GM12874 (cell line): ENCODE data around the gene TMEM250.

Experiments
- TF ChIP-seq, protein P1 (sequence below): IDR thresholded peaks from 2 replicates; pipeline ENCODE4 v1.5.1; 2011; ENCODE audit warnings: low read depth, mild to moderate bottlenecking, control low read depth, low read length, moderate library complexity; ENCODE audit not compliant: insufficient read depth

The TMEM250 gene

DNA sequence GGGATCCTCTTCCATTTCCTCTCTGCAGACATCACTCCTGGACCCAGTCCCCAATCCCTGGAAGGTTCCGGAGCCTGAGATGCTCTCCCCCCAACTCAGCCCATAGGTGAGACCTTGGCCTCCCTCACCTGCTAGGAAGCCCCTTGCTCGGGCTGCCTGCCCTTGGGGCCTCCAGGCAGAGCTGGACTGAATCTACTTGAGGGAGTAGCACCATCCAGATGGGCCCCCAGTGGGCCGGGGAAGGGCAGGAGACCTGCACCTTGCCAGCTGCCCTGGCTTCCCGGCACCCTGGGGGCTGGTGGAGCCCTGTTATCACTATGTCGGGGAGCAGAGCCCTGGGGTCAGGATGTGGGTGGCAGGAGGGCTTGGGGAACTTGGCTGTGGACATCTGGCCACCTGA, 26.9 kb upstream of the TMEM250 start:
- TF ChIP-seq, protein P1, sequence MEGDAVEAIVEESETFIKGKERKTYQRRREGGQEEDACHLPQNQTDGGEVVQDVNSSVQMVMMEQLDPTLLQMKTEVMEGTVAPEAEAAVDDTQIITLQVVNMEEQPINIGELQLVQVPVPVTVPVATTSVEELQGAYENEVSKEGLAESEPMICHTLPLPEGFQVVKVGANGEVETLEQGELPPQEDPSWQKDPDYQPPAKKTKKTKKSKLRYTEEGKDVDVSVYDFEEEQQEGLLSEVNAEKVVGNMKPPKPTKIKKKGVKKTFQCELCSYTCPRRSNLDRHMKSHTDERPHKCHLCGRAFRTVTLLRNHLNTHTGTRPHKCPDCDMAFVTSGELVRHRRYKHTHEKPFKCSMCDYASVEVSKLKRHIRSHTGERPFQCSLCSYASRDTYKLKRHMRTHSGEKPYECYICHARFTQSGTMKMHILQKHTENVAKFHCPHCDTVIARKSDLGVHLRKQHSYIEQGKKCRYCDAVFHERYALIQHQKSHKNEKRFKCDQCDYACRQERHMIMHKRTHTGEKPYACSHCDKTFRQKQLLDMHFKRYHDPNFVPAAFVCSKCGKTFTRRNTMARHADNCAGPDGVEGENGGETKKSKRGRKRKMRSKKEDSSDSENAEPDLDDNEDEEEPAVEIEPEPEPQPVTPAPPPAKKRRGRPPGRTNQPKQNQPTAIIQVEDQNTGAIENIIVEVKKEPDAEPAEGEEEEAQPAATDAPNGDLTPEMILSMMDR = no peak

DNA sequence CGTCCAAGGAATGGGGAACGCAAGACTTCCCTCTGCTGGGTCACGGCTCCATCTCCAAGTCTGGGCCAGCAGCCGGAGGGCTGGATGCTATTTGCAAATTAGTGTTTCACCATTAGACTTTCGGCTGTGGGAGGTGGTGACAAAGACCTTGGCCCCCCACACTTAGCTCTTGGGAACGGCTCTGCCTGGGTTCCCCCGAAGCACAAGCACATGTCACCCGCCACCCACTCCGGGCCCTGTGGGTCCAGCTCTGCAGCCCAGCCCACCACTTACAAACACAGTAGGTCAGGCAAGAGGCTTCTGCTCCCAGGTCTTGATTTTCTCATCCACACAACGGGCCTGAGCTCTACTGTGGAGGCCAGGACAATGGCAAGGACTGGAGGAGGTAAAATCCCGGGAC, 25.8 kb upstream of the TMEM250 start:
- TF ChIP-seq, protein P1 = no peak

DNA sequence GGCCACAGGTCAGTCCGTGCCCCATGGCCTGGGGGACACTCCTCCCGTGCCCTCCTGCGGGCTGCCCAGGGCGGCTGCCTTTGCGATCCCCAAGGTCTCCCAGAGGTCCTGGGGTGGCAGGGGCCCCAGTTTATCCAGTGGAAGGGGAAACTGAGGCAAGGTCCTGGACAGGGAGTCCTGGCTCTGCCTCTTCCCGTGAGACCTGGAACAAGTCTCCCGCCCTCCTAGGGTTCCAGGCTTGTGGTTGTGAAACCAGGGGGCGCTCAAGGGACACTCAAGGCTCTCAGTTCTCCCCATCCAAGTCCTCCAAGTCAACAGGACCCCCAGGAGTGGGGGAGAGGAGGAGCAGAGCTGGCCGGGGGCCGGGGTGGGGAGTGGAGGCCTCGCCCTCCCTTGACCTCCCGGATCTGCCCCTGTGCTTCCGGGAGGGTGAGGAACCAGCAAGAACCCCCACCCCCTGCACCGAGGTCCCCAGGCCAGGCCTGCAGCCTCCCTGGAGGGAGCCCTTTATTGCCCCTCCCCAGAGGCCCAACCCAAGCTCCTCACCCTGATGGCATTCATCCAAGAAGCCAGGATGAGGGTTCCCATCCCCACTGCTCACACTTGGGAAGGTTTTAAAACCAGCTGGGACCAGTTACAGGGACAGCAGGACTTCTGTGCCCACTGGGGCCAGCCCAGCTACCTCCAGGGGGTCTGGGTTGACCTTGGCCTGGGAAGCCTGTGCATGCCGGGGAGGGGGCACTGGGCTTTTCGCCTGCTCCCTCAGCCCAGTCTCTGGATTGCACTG, 24.7 kb upstream of the TMEM250 start:
- TF ChIP-seq, protein P1 = peak; percentile 32; the same call in 1 of the 2 replicates

DNA sequence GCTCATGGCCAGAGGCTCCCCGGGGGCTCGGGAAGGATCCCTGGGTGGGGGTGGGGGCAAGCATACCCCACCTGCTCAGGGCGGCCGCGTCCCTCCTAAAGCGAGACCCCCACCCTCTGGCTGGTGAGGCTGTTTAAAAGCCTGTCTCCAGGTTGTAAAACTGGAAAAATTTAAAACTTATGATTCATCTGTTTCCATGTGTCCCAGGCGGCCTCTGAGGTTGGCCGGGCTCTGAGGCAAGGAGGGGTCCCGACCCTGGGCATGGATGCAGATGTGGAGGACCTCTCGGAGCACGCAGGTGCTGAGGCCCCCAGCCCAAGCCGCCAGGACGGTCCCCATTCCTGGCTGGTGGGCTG, 24.2 kb upstream of the TMEM250 start:
- TF ChIP-seq, protein P1 = no peak

DNA sequence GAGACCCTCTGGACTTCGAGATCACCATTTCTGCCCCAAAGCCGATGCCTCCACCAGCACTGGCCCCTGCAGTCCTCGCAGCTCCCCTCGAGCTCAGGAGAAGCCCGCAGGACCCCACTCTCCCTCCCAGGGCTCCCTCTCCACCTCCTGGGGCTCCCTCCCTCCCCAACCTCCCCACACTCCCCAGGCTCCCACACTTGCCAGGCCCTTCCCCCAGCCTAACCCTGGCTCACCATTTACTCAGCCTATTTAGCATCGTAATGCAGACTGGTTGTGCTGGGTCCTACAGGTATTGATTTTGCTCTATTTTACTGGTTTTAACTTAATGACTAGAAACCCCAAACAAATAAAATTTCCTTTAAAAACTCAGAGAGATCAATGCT, 23.7 kb upstream of the TMEM250 start:
- TF ChIP-seq, protein P1 = no peak

DNA sequence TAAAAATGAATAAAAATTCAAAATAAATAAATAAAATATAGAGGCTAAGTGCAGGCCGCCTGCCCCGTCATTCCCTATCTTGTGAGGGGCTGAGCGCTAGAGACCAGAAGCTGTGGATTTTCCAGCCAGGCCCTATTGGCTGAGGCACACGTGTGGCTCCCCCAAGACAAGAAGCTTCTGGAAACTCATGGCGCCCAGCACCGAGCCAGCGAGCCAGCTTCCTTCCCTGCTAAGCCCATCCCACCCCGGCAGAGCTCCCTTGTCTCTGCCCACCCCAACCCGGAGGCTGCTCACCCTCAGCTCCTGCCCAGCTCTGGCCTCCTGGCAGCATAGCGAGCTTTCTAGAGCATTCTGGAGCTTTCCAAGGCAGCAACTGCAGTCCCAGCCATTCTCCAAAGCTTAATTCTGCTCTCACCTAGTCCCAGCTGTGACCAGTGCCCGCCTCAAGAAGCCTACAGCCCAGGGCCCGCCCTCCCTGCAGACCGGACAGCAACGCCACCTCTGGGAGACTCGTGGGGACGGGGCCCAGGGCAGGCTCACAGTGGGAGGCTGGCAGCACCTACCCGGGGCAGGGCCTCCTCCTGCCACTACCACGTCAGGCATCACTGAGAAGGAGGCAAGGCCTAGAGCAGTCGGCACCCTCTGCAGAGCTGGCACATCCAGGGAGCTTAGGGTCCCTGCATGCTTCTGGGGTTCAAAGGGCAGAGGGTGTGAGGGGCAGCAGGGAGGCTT, 23.2 kb upstream of the TMEM250 start:
- TF ChIP-seq, protein P1 = no peak

DNA sequence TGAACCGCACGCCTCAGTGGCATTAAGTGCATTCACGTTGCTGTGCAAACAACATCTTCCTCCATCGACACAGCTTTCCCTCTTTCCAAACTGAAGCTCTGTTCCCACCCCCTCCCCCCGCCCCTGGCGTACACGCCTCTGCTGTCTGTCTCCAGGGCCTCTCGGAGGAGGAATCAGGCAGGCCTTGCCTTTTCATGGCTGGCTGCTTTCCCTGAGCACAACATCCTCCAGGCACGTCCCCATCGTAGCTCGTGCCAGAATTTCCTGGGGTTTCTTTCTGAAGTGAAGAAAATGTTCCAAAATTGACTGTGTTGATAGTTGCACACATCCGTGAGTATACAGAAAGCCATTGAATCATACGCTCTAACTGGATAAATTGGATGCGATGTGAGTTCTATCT, 22.3 kb upstream of the TMEM250 start:
- TF ChIP-seq, protein P1 = no peak
